H9 (cell line): ENCODE data around the gene PKNOX2. TPM values are rescaled to one million over a fixed set of nuclear protein-coding genes. Genes with fewer than 3 reads are reported as not detected.

Experiments used
- DNase-seq: peaks from one replicate; pipeline ENCODE4 v3.0.0-alpha.2; 2017
- H2AFZ ChIP-seq: one replicate; pipeline ENCODE4 v1.6.1; 2013; ENCODE audit warnings: mild to moderate bottlenecking, low read length, control low read depth, moderate library complexity
- H2AK5ac ChIP-seq: 2 replicates; pipeline ENCODE4 v1.6.1; 2013; ENCODE audit warnings: low read length, control low read depth, mixed read lengths; ENCODE audit not compliant: insufficient read length
- H2BK120ac ChIP-seq: one replicate; pipeline ENCODE4 v1.6.1; 2013; ENCODE audit warnings: low read depth, mild to moderate bottlenecking, low read length, control low read depth, inconsistent platforms; ENCODE audit not compliant: poor library complexity, severe bottlenecking
- H2BK12ac ChIP-seq: 2 replicates; pipeline ENCODE4 v1.6.1; 2013; ENCODE audit warnings: low read length, control low read depth, mixed read lengths, low read depth; ENCODE audit not compliant: insufficient read length
- H2BK15ac ChIP-seq: 2 replicates; pipeline ENCODE4 v1.6.1; 2013; ENCODE audit warnings: low read depth, low read length, control low read depth
- H2BK20ac ChIP-seq: one replicate; pipeline ENCODE4 v1.6.1; 2013; ENCODE audit warnings: low read depth, mild to moderate bottlenecking, low read length, control low read depth, inconsistent platforms; ENCODE audit not compliant: poor library complexity, severe bottlenecking
- H2BK5ac ChIP-seq: 2 replicates; pipeline ENCODE4 v1.6.1; 2013; ENCODE audit warnings: low read length, control low read depth, mixed read lengths; ENCODE audit not compliant: insufficient read length
- H3K14ac ChIP-seq: 2 replicates; pipeline ENCODE4 v1.6.1; 2013; ENCODE audit warnings: low read length, control low read depth; ENCODE audit not compliant: insufficient read depth
- H3K18ac ChIP-seq: 2 replicates; pipeline ENCODE4 v1.6.1; 2013; ENCODE audit warnings: low read depth, mild to moderate bottlenecking, mixed read lengths, low read length, control low read depth; ENCODE audit not compliant: insufficient read length
- H3K23ac ChIP-seq: 2 replicates; pipeline ENCODE4 v1.6.1; 2013; ENCODE audit warnings: low read length, control low read depth, mixed read lengths, low read depth; ENCODE audit not compliant: insufficient read length
- H3K23me2 ChIP-seq: 2 replicates; pipeline ENCODE4 v1.6.1; 2013; ENCODE audit warnings: low read depth, mild to moderate bottlenecking, mixed read lengths, low read length, control low read depth; ENCODE audit not compliant: insufficient read length, poor library complexity, severe bottlenecking
- H3K27ac ChIP-seq: 2 replicates; pipeline ENCODE4 v1.5.1; 2013; ENCODE audit warnings: low read length, control low read depth, mixed read lengths, low read depth; ENCODE audit not compliant: insufficient read length
- H3K27me3 ChIP-seq: 2 replicates; pipeline ENCODE4 v1.6.1; 2013; ENCODE audit warnings: low read length, control low read depth, inconsistent platforms; ENCODE audit not compliant: insufficient read depth
- H3K4ac ChIP-seq: 2 replicates; pipeline ENCODE4 v1.6.1; 2013; ENCODE audit warnings: low read depth, mild to moderate bottlenecking, control low read depth, inconsistent platforms, low read length, moderate library complexity
- H3K4me1 ChIP-seq: 2 replicates; pipeline ENCODE4 v1.6.1; 2013; ENCODE audit warnings: low read length, control low read depth, inconsistent platforms; ENCODE audit not compliant: insufficient read depth
- H3K4me2 ChIP-seq: 2 replicates; pipeline ENCODE4 v1.6.1; 2013; ENCODE audit warnings: low read length, control low read depth, mixed read lengths; ENCODE audit not compliant: insufficient read length, insufficient read depth
- H3K56ac ChIP-seq: 2 replicates; pipeline ENCODE4 v1.6.1; 2013; ENCODE audit warnings: low read depth, mild to moderate bottlenecking, mixed read lengths, low read length, control low read depth; ENCODE audit not compliant: insufficient read length
- H3K79me1 ChIP-seq: 2 replicates; pipeline ENCODE4 v1.6.1; 2013; ENCODE audit warnings: low read depth, mild to moderate bottlenecking, moderate library complexity, low read length, control low read depth, inconsistent platforms; ENCODE audit not compliant: insufficient read depth, poor library complexity, severe bottlenecking
- H3K79me2 ChIP-seq: 2 replicates; pipeline ENCODE4 v1.6.1; 2013; ENCODE audit warnings: low read length, control low read depth, inconsistent platforms; ENCODE audit not compliant: insufficient read depth
- H3K9ac ChIP-seq: 2 replicates; pipeline ENCODE4 v1.6.1; 2013; ENCODE audit warnings: low read length, control low read depth, mixed read lengths; ENCODE audit not compliant: insufficient read length; ENCODE audit errors: extremely low read depth
- H3K9me3 ChIP-seq: one replicate; pipeline ENCODE4 v1.6.1; 2013; ENCODE audit warnings: low read depth, low read length, inconsistent platforms; ENCODE audit not compliant: control insufficient read depth
- H3T11ph ChIP-seq: one replicate; pipeline ENCODE4 v1.6.1; 2013; ENCODE audit warnings: mild to moderate bottlenecking, low read length, control low read depth, inconsistent platforms
- H4K20me1 ChIP-seq: one replicate; pipeline ENCODE4 v1.6.1; 2013; ENCODE audit not compliant: control insufficient read depth, insufficient read length, insufficient read depth
- H4K5ac ChIP-seq: 2 replicates; pipeline ENCODE4 v1.6.1; 2013; ENCODE audit warnings: low read depth, mild to moderate bottlenecking, mixed read lengths, low read length, control low read depth; ENCODE audit not compliant: insufficient read length
- H4K8ac ChIP-seq: replicated peaks from 2 replicates; pipeline ENCODE4 v1.6.1; 2013; ENCODE audit warnings: low read length, control low read depth, mixed read lengths, low read depth; ENCODE audit not compliant: insufficient read length
- H4K91ac ChIP-seq: 2 replicates; pipeline ENCODE4 v1.6.1; 2013; ENCODE audit warnings: low read depth, mild to moderate bottlenecking, moderate library complexity, mixed read lengths, low read length, control low read depth; ENCODE audit not compliant: insufficient read length
- H3K27ac Mint-ChIP-seq, 3 experiments: 2 replicates in 2 of 3; 3 replicates in 1 of 3; pipeline ENCODE4 v1.8.0; 2020 to 2021; ENCODE audit warnings: mixed read lengths in 3 of 3, mild to moderate bottlenecking in 1 of 3, moderate library complexity in 1 of 3
- H3K27me3 Mint-ChIP-seq: 2 replicates; pipeline ENCODE4 v1.8.0; 2021; ENCODE audit warnings: low read depth, mild to moderate bottlenecking, moderate library complexity, mixed read lengths
- H3K36me3 Mint-ChIP-seq, 3 experiments: 2 replicates in 2 of 3; 3 replicates in 1 of 3; pipeline ENCODE4 v1.8.0; 2020 to 2021; ENCODE audit warnings: low read depth in 3 of 3, mixed read lengths in 3 of 3; ENCODE audit not compliant: insufficient read depth in 1 of 3
- H3K4me1 Mint-ChIP-seq, 2 experiments: 2 replicates each; pipeline ENCODE4 v1.8.0; 2020; ENCODE audit warnings: mixed read lengths in 2 of 2
- H3K4me3 Mint-ChIP-seq, 2 experiments: 2 replicates in 1 of 2; 3 replicates in 1 of 2; pipeline ENCODE4 v1.8.0; 2020 to 2021; ENCODE audit warnings: mild to moderate bottlenecking in 2 of 2, mixed read lengths in 2 of 2, moderate library complexity in 1 of 2
- H3K9me3 Mint-ChIP-seq, 2 experiments: 2 replicates in 1 of 2; 3 replicates in 1 of 2; pipeline ENCODE4 v1.8.0; 2020; ENCODE audit warnings: mild to moderate bottlenecking in 2 of 2, mixed read lengths in 2 of 2, moderate library complexity in 1 of 2
- WGBS: extraction: QIAGEN DNeasy Blood & Tissue Kit; methylation state at CpG from one replicate; pipeline ENCODE4 v1.1.7; 2013; ENCODE audit warnings: missing lambda C conversion rate, low lambda C conversion rate, mixed read lengths; ENCODE audit not compliant: insufficient read length; ENCODE audit errors: extremely low coverage; 5-methylcytosine and 5-hydroxymethylcytosine counted together
- total RNA-seq: library from RNA; stranded (reverse); gene quantifications from 2 replicates; pipeline ENCODE4 v1.2.1, GENCODE V29; 2021
- TF ChIP-seq, protein P1 (sequence below): fragments of 200-600 bp; sonication (generic); conservative IDR thresholded peaks from 3 replicates; pipeline ENCODE4 v1.8.0; 2021; ENCODE audit warnings: antibody characterized with exemption, mild to moderate bottlenecking

Gene PKNOX2
- total RNA-seq, 1 experiment from 2014 or later, result 1.3 TPM

DNA sequence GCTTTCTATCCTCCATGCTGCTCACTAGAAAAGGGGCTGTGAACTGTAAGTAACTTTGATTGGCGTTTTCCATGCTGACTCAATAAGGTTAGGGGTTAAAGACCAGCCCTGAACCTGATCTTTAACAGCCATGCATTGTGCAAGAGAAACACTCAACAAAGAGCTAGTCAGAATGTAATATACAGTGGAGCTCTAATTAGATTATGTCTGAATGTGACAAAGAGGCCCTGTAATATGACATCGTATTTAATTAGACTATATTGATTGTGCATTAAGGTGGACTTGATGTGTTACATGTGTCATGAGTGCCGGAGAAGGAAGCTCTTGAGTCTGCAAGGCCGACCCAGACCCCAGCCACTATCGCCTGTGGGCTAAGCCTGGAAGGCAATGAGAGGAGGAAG lies 70.5 kb downstream of the PKNOX2 start:
- Histone ChIP-seq H3K79me2 (no peaks in the 10 kb centered on the region), H2BK15ac (no peak overlapping the region), H2AFZ (no peak overlapping the region), H3K27me3 (no peaks in the 10 kb centered on the region), H3K9ac (no peak overlapping the region), H3K4me2 (no peak overlapping the region), H4K8ac (no peak overlapping the region), H3K23ac (no peak overlapping the region), H2BK20ac (no peak overlapping the region), H3K9me3 (no peaks in the 10 kb centered on the region), H2BK12ac (no peak overlapping the region), H2BK5ac (no peak overlapping the region), H3K18ac (no peak overlapping the region), H3K56ac (no peak overlapping the region), H3K14ac (no peak overlapping the region), H3K23me2 (no peaks in the 10 kb centered on the region), H3K79me1 (no peaks in the 10 kb centered on the region), H3K27ac (no peak overlapping the region), H2BK120ac (no peak overlapping the region), H3K4me1 (peaks cover 3% of the 10 kb centered on the region; the same call in 1 of the 2 replicates), H4K91ac (no peak overlapping the region), H4K20me1 (no peaks in the 10 kb centered on the region), H2AK5ac (no peak overlapping the region), H4K5ac (no peak overlapping the region), H3T11ph (no peak overlapping the region), H3K4ac (no peak overlapping the region)
- no peak for DNase-seq
- H3K27me3 Mint-ChIP-seq, result peaks cover 9% of the 10 kb centered on the region
- no peaks in the 10 kb centered on the region for H3K9me3 Mint-ChIP-seq
- peaks cover 0 to 5% (median 0%) of the 10 kb centered on the region in 3 experiments; a peak in 1 of 7 replicates for H3K36me3 Mint-ChIP-seq
- peaks cover 28% of the 10 kb centered on the region in 2 experiments for H3K4me1 Mint-ChIP-seq
- TF ChIP-seq, protein P1, sequence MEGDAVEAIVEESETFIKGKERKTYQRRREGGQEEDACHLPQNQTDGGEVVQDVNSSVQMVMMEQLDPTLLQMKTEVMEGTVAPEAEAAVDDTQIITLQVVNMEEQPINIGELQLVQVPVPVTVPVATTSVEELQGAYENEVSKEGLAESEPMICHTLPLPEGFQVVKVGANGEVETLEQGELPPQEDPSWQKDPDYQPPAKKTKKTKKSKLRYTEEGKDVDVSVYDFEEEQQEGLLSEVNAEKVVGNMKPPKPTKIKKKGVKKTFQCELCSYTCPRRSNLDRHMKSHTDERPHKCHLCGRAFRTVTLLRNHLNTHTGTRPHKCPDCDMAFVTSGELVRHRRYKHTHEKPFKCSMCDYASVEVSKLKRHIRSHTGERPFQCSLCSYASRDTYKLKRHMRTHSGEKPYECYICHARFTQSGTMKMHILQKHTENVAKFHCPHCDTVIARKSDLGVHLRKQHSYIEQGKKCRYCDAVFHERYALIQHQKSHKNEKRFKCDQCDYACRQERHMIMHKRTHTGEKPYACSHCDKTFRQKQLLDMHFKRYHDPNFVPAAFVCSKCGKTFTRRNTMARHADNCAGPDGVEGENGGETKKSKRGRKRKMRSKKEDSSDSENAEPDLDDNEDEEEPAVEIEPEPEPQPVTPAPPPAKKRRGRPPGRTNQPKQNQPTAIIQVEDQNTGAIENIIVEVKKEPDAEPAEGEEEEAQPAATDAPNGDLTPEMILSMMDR, result no peak
- no peak overlapping the region for H3K4me3 Mint-ChIP-seq
- H3K27ac Mint-ChIP-seq, result no peak overlapping the region
- no CpG with 5 or more reads among the region's 5 CpGs for WGBS
